Fibroblast of pulmonary artery (primary cell): ENCODE measurements around the gene SCN4B.

Source experiments
- DNase-seq: peaks from one replicate; pipeline ENCODE4 v3.0.0-alpha.2; 2010; ENCODE audit warnings: low read depth
- H3K4me3 ChIP-seq: replicated peaks from 2 replicates; pipeline ENCODE4 v1.5.1; 2011; ENCODE audit warnings: low read depth, mild to moderate bottlenecking, control low read depth, low read length, moderate library complexity
- TF ChIP-seq, protein P1 (sequence below): IDR thresholded peaks from 2 replicates; pipeline ENCODE4 v1.5.1; 2011; ENCODE audit warnings: mild to moderate bottlenecking, control low read depth, low read length, inconsistent platforms; ENCODE audit errors: missing control alignments

The SCN4B gene

GRCh38 chr11:118170882-118171268 lies 18.3 kb upstream of the SCN4B start:
- DNase-seq = no peak
- no peak overlapping the region for H3K4me3 ChIP-seq
- TF ChIP-seq, protein P1, sequence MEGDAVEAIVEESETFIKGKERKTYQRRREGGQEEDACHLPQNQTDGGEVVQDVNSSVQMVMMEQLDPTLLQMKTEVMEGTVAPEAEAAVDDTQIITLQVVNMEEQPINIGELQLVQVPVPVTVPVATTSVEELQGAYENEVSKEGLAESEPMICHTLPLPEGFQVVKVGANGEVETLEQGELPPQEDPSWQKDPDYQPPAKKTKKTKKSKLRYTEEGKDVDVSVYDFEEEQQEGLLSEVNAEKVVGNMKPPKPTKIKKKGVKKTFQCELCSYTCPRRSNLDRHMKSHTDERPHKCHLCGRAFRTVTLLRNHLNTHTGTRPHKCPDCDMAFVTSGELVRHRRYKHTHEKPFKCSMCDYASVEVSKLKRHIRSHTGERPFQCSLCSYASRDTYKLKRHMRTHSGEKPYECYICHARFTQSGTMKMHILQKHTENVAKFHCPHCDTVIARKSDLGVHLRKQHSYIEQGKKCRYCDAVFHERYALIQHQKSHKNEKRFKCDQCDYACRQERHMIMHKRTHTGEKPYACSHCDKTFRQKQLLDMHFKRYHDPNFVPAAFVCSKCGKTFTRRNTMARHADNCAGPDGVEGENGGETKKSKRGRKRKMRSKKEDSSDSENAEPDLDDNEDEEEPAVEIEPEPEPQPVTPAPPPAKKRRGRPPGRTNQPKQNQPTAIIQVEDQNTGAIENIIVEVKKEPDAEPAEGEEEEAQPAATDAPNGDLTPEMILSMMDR = no peak

DNA sequence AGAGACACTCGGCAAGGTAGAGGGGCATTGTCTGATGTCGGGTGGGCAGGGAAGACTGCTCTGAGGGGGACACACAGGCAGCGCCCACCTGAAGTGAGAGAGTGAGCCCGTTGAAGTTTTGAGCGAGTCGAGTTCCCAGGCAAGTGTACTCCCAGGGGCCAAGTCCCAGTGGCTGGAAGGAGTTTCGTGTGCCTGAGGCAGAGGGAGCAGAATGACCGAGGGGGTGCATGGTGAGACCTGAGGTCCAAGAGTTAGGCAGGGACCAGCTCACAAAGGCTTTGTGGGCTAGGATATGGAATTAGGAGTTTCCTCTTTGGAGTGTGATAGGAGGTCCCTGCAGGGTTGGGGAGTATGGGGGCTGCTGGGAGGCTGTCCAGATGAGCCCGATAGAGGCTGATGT lies 17.6 kb upstream of the SCN4B start:
- TF ChIP-seq, protein P1 = no peak
- no peak overlapping the region for H3K4me3 ChIP-seq
- no peak for DNase-seq

GRCh38 chr11:118169300-118170140 lies 16.9 kb upstream of the SCN4B start:
- H3K4me3 ChIP-seq = no peak overlapping the region
- no peak for DNase-seq
- TF ChIP-seq, protein P1 = no peak

DNA sequence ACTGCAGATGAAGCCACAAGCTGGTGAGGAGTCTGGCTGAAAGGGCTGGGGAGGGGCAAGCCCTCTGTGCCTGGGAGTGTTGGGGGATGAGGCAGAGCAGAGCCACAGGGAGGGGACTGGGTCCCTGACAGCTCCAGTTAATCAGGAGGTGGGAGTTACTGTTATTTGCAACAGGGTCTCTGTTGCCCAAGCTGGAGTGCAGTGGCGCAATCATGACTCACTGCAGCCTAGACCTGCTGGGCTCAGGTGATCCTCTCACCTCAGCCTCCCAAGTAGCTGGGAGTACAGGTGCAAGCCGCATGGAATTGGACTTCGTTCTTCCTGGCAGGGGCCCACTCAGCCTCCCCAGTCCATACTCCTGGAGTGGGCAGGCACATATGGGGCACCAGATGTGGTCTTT lies 16.1 kb upstream of the SCN4B start:
- no peak for DNase-seq
- TF ChIP-seq, protein P1 = no peak

GRCh38 chr11:118168316-118168715 lies 15.7 kb upstream of the SCN4B start:
- TF ChIP-seq, protein P1 = no peak
- DNase-seq = no peak
- no peak overlapping the region for H3K4me3 ChIP-seq

More for the DNA sequence above, 16.1 kb upstream of the SCN4B start:
- no peak overlapping the region for H3K4me3 ChIP-seq

GRCh38 chr11:118167906-118168305 lies 15.3 kb upstream of the SCN4B start:
- no peak overlapping the region for H3K4me3 ChIP-seq
- TF ChIP-seq, protein P1 = no peak
- DNase-seq = no peak

DNA sequence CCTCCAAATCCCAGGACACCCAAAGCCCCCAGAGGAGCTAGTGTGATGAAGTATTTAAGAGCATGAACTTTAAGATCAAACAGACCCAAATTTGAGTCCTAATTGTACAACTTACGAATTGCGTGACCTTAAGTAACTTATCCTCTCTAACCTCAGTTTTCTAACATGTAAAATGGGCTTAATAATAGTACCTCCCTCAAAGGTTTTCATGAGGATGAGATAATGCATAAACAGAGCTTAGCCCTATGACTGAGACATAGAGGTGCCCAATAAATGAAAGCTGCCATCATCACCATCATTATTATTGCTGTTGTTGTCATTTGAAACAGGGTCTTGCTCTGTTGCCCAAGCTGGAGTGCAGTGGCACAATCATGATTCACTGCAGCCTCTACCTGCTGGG lies 14.6 kb upstream of the SCN4B start:
- no peak for DNase-seq
- TF ChIP-seq, protein P1 = no peak
- no peak overlapping the region for H3K4me3 ChIP-seq
